Stimulated activated CD4-positive, alpha-beta T cell treated with anti-CD3 and anti-CD28 coated beads, Interleukin-15, amount 100 ng/mL, for 24 hours (primary cell): ENCODE measurements around the gene MUTYH.

Experiments
- DNase-seq: peaks from one replicate; pipeline ENCODE4 v3.0.0-alpha.2; 2020

The MUTYH gene

DNA sequence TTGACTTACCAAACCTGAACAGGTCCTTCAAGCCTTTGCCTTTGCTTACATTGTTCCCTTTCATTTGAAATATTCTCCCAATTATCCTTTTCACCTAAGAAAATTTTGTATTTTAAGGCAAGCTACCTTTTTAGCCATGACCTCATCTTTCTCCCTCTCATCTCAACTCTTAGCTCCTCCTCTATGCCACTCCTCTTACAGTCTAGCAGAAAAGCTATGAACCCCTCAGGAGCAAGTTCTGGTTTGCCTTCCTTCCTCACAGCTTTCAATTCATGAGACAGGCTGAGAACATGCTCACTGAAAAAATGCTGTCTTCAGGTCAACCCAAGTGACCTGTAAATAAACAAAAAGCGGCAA lies 8.3 kb upstream of the MUTYH start:
- no peak for DNase-seq

DNA sequence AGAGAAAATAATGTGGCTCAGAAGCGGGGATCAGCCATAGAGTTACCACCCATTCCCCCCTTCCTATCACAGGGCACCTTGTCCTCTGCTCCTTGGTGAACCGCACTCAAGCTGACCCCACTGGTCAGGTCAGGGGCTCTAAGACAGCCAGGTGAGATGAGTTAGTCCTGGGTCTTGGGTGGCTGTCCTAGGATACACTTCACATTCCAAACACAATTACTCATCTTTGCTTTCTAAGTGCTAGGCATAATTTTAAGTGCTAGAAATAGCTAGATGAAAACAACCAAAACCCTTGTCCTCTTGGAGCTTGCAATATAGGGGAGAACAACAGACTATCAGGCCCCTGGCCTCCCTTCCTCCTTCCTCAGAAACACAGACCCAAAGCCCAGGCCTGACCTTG lies 7.8 kb upstream of the MUTYH start:
- no peak for DNase-seq

DNA sequence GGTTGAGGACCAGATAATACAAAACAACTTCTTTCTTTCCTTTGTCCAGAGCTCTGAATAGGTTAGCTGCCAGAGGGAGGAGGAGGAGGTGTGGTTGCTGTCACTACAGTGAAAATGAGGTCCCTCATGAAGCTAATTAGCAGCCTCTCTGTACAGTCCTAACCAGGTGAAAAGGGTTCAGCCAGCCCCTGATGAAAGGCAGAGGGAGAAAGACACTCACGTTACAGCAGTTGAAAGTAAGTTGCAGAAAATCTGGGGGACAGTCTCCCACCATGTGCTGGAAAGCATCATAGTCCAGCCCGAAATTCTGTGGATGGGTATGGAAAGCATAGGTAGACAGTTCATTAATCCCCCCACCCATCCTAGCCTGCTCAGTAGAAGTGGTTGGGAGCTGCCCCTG lies 6.2 kb upstream of the MUTYH start:
- DNase-seq: no peak

DNA sequence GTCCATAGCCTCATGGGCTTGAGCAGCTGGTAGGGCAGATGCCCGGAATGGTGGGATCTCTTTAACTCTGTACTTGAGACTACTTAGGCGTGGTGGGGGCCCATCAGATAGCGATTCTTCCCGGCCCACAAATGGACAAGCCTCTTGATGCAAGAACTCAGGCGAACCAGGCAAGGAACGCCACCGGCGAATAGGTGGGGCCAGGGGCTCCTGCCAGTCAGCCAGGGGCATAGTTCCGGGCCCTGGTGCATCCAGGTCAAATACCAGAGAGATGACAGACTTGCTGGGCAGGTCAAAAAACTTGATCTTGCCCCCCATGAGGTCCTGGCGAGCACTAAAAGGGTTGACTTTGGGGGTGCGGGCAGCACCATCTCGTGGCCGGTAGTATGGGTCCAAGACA lies 4.8 kb upstream of the MUTYH start:
- no peak for DNase-seq

DNA sequence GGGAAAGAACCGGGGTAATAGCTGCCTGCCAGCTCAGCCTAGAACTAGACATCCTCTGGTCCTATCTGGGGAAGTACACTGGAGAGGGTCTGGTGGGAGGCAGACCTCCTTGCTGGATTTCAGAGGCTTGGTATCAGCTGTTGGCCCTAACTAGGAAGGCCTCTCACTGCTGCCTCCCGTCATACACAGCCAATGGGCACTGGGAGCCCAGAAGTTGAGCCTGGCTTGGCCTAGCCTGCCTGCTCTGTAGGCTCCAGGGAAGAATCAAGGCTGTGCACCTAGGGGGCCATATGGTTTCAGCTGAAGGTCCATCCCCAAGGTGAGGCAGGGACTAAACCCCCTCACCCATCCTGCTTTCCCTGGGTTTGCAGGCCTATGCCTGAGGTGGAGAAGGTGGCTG lies 4.3 kb upstream of the MUTYH start:
- no peak for DNase-seq

DNA sequence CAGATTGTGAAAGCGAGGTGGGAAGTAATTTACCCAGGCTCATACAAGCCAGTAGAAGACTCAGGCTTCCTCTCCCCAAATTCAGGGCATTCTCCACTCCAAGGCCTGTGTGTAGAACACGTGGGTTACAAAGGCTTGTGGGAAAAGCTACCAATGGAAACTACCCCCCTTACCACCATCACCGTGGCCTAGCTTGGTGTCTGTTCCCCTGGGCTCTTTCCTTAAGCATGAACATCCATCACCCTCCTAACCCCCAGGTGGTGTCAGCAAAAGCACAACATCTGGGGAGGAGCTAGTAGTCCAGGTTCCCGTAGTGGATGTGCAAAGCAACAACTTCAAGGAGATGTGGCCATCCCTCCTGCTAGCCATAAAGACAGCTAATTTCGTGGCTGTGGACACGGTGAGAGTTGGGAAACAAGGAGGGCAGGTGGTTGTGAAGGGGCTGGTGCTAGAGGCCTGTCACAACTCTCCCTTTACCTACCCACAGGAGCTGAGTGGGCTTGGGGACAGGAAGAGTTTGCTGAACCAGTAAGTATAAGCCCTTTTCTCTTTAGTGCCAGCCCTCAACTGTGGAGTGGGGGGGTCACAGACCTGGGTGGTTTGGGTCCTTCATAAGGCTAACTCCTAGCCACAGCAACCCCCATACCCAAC lies 701 bp upstream of the MUTYH start:
- peak; percentile 35 for DNase-seq

DNA sequence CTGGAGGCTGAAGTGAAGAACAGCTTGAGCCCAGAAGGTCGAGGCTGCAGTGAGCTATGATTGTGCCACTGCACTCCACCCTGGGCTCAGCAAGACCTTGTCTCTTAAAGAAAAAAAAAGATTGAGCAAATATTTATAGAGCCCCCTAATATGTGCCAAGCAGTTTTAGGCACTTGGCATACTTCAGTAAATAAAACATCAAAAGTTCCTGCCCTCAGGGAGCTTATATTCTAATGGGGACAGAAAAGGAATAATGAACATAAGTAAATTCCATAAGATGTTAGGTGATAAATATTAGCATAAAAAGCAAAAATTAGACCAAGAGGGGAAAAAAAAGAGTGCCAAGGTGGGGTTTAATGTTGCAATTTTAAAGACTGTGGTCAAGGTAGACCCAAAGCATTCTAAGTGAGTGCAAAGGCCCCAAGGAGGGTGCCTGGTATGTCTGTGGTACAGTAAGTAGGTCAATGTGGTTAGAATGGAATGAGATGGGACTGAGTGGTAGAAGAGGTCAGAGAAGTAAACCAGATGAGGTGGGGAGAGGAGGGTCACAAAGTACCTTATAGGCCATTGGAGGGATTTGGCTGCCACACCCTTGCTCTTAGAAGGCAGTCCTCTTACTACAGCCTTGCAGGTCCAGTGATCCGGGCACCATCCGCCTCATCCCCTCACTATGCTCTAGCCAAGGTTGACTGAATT lies 2.5 kb downstream of the MUTYH start:
- no peak for DNase-seq

DNA sequence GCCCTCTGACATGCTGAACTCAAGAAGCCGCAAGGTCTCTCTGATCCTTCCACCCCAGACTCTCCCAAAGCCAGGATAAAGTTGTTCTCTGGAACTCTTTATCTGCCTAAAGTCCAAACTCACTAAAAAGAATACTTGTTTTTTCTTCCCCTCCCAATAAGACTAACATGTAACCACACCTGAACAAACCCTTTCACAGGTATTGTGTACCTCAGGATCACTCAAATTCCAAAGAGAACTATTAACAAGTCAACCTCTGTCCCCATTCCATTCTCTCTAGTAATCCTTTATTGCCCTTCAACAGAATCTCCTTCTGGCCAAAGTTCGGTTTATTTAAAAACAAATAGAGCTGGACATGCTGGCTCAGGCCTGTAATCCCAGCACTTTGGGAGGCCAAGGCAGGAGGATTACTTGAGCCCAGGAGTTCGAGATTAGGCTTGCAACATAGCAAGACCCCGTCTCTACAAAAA lies 4.3 kb downstream of the MUTYH start:
- DNase-seq: no peak

DNA sequence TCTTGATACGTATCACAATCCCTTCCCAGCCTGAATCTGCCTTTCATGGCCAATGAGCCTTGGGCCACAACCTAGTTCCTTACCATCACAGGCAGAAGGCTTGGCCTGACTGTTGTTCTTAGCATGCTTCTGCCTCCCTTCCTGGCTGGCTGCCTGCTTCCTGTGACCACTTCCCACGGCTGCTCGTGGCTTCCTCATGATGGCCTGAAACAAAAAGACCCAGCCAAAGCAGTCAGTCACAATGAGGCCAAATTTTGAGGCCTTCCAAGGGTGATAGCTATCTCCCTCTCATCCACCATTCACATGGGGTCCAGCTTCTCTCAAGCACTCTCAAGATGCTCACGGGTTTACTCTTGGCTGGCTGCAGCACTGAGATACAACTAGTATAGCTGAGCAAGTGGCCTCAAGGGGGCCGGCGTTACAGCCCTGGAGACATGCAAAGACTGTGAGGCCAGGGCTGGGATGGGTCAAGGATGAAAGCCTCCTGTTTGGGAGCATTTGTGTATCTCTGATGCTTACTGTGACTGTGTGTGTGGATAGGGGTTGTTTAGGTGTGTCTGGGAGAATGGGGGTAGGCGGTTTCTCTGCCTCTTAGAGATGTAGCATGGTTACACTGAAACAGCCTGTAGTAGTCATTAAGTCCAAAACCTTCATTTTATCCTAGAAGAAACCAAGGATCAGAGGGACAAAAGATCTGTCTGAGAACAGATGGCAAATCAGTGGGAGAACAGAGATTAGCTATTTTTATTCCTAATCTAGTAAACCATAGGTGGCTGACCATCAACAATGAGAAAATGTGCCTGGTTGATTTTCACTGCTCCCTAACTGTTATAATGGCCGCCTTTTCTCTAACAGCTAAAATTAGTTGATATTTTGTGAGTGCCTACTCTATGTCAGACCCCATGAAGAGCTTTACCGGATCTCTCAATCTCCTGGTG lies 5.7 kb downstream of the MUTYH start:
- DNase-seq: no peak

DNA sequence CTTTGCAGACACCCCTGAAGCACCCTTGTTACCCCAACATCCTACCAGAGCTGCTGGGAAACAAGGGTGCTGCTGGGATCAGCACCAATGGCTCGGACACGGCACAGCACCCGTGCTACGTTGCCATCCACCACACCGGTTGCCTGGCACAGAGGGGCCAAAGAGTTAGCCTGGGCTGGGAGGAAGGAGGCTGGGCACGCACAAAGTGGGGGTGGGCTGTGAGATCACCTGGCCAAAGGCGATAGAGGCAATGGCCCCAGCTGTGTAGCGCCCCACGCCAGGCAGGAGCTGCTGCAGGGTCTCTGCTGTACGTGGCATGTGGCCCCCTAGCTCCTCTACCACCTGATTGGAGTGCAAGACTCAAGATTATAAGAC lies 7.9 kb downstream of the MUTYH start:
- no peak for DNase-seq

DNA sequence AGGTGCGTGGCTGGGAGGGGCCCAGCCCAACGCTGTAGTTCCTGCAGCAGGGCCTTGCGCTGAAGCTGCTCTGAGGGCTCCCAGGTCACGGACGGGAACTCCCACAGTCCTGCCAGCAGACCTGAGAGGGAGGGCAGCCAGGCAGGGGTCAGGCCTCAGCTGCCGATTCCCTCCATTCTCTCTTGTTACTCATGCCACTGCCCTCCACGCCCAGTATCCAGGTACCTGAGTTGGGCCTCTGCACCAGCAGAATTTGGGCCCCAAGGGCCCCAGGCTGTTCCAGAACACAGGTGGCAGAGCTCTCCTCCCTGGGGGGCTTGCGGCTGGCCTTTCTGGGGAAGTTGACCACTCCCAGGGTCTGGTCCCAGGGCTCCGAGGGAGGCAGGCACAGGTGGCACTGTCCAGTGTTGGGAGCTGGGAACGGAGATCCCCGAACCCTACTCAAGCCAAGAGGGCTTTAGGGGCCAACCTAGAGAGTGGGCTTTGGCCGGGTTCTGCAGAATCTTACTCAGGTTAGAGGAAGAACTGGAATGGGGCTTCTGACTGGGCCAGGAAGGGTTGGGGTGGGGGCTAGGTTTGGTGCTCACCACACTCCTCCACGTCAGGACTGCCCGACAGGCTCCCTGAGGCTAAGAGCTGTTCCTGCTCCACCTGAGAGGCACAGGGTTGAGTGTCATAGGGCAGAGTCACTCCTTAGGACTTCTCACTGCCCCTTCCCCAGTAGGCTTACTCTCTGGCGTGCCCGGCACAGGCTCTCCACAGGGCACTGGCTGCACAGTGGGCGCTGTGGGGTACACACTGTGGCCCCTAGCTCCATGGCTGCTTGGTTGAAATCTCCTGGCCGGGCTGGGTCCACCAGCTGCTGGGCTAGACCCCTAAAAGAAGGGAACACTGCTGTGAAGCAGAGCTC lies 8.5 kb downstream of the MUTYH start:
- DNase-seq: no peak

DNA sequence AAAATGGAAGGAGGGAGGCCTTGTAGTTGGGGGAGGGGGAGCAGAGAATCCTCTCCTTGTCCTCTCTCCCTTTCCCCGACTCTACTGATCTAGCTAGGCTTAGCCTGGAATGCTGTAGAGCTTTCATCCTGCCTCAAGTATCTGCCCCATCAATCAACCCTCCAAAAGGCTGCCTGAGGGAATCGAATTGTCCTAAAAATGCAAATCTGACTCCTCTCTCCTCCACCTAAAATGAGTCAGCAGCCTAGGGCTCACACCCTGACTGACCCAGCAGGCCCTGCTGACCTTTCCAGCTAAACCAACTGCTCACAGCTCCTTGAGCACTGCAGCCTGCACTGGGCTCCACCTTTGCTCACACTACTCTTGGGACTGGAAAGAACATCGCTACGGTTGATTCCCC lies 10.8 kb downstream of the MUTYH start:
- no peak for DNase-seq

DNA sequence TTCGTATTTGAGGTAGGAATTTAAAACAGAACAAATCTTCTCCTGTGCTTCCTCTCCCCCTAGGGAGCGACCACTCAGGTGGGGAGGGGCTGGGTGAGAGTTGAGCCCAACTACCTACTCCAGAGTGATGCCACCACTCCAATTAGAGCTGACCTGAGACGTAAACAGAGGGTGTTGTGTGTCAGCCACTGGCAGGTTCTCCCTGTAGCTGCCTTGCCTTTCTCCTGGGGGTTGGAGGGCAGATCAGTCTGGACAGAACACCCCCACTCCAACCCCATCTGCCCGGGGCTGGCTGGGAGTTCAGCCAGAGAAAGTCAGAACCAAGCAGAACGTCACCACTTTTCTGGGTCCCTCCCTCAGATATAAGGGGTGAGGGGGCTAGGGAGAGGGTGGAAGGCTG lies 11.6 kb downstream of the MUTYH start:
- no peak for DNase-seq

DNA sequence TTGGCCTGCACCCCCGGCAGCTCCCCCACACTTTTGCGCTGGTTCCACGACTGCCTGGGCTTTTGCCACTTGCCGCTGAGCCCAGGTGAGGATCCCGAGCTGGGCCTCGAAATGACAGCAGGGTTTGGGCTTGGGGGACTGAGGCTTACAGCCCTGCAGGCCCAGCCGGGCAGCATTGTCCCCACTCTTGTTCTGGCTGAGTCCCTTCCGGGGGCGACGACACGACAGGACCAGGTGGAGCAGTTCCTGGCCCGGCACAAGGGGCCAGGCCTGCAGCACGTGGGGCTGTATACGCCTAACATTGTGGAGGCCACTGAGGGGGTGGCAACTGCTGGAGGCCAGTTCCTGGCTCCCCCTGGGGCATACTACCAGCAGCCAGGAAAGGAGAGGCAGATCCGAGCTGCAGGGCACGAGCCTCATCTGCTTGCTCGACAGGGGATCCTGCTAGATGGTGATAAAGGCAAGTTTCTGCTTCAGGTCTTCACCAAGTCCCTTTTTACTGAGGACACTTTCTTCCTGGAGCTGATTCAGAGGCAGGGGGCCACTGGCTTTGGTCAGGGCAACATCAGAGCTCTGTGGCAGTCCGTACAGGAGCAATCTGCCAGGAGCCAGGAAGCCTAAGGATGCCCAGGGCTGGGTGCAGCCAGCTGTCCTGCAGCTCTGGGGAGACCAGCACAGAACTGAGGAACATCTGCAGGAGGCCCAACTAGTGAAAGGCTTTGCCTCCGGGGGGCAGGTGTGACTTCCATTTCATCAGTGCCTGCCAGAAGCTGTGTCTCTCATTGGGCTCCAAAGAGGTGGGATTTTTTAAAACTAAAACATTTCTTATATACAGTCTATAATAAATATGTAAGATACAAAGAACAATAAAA lies 12.4 kb downstream of the MUTYH start:
- peak; percentile 25 for DNase-seq

DNA sequence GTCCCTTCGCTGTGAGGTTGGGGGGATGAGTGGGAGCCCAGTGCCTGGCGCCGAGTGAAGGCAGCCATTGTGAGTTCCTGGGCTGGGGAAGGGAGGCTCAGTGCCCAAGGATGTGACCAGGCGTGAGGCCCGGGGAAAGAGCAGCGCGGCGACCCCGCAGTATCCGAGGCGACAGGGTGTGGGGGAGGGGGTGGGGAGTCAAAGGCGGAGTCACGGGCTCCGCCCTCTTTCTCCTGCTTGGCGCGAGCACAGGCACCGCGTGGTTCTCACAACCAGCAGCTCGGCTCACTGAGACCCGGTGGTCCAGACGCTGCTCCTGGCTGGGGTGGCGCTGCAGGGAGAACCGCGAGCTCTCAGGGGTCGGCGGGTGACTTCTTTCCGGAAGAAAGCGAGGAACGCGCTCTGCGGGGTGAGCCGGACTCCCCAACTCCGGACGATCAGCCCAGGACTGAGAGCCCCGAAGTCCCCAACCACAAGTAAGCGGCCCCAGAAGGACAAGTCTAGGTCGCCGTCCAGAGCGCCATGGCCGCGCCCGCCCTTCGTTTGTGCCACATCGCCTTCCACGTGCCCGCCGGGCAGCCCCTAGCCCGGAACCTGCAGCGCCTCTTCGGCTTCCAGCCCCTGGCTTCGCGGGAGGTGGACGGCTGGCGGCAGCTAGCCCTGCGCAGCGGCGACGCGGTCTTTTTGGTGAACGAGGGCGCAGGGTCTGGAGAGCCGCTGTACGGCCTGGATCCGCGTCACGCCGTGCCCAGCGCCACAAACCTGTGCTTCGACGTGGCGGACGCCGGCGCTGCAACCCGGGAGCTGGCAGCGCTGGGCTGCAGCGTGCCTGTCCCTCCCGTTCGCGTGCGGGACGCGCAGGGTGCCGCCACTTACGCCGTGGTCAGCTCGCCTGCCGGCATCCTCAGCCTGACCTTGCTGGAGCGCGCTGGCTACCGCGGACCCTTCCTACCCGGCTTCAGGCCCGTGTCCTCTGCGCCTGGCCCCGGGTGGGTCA lies 13.3 kb downstream of the MUTYH start, which contains the start of gene HPDL:
Gene HPDL, plus strand, starts transcription at position 269 of the 997 bp plus-strand sequence. Its CDS starts 254 bp downstream, at position 523.
- DNase-seq: peak; percentile 87

DNA sequence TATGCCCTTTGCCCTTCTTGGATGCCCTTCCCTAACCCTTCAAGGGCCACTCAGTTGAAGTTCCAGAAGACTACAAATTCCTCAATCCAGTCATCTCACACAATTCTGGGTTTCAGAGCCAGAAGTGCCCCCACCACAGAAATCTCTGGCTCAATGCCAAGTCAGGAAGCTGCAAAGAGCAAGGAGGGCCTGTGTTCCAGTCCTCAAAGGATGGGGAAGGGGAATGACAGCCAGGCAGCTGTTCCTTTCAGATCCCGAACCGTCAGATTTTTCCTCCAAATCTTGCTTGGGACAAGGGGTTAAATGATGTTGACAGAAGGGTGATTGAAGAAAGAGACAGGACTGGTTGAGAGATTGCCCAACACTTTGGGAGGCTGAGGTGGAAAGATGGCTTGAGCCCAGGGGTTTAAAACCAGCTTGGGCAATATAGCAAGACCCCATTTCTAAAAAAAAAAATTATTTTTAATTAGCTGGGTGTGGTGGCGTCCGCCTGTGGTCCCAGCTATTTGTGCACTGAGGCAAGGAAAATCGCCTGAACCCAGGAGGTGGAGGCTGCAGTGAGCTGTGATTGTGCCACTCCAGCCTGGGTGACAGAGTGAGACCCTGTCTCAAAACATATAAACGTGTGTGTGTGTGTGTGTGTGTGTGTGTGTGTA lies 14.3 kb downstream of the MUTYH start:
- DNase-seq: no peak

DNA sequence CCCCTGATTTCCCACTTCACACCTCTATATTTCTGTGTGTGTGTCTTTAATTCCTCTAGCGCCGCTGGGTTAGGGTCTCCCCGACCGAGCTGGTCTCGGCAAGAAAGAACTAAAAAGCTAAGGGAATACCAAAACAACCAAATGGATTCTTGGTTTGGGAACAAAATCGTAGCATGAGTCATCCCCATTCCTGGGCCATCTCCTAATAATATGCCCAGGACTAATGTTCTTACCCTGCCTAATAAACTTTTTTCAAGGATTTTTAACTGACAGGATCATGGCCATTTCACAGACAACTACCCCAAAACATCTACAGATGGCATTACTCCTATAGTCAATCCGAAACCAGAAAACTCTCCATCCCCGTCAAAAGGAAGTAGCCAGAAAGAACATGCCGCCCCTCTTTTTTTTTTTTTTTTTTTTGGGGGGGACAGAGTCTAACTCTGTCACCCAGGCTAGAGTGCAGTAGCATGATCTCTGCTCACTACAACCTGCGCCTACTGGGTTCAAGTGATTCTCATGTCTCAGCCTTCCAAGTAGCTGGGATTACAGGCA lies 17.7 kb downstream of the MUTYH start:
- no peak for DNase-seq

DNA sequence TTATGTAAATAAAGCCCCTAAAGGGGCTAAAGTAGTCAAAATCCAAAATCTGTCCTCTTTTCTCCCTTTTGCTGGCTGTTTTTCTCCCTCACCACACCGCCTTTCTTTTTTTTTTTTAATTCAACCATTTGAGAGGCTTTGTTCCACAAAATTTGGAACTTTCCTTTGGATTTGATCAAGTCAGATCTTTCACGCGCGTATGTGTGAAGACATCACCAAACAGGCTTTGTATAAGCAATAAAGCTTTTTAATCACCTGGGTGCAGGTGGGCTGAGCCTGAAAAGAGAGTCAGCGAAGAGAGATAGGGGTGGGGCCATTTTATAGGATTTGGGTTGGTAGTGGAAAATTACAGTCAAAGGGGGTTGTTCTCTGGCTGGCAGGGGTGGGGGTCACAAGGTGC lies 18.8 kb downstream of the MUTYH start:
- DNase-seq: no peak

DNA sequence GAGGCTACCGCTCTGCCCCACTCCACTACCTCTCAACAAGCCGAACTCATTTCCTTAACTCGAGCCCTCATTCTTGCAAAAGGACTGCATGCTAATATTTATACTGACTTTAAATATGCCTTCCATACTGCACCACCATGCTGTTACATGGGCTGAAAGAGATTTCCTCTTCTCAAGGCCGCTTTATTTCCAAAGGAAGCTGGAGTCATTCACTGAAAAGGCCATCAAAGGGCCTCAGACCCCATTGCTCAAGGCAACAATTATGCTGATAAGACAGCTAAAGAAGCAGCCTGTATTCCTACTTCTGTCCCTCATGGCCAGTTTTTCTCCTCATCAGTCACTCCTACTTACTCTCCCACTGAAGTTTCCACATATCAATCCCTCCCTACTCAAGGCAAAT lies 20.5 kb downstream of the MUTYH start:
- DNase-seq: no peak
